Body of pancreas (tissue), 4 donors: ENCODE results near the gene MOGAT1. TPM values are rescaled to one million over a fixed set of nuclear protein-coding genes. Genes with fewer than 3 reads are reported as not detected.

Experiments
- ATAC-seq: fragments of 150-250 bp; one replicate; pipeline ENCODE4 v1.9.1; 2016
- DNase-seq, 4 donors: peaks; one replicate each; pipeline ENCODE4 v3.0.0-alpha.2; 2019
- H3K27ac ChIP-seq, 4 donors: fragments of 200-600 bp; sonication (generic); 1 replicate in 3 of 4; 2 replicates in 1 of 4; pipeline versions ENCODE4 v1.5.1 to v1.6.1; 2016 to 2019; ENCODE audit warnings: mild to moderate bottlenecking in 1 of 4, mixed read lengths in 1 of 4, moderate library complexity in 1 of 4
- H3K27me3 ChIP-seq, 2 donors: fragments of 200-600 bp; sonication (generic); one replicate each; pipeline ENCODE4 v1.6.0; 2016; ENCODE audit warnings: mild to moderate bottlenecking in 1 of 2
- H3K36me3 ChIP-seq, 2 donors: fragments of 200-600 bp; sonication (generic); replicated peaks in 1 of 2; 2 replicates each; pipeline ENCODE4 v1.5.1; 2016; ENCODE audit warnings: low read depth in 2 of 2; ENCODE audit not compliant: insufficient read depth in 1 of 2
- H3K4me1 ChIP-seq: fragments of 200-600 bp; sonication (generic); one replicate; pipeline ENCODE4 v1.6.0; 2016
- H3K4me3 ChIP-seq, 2 donors: fragments of 200-600 bp; sonication (generic); 1 replicate in 1 of 2; 2 replicates in 1 of 2; pipeline ENCODE4 v1.5.1; 2016 to 2019
- H3K9me3 ChIP-seq, 3 donors: fragments of 200-600 bp; sonication (generic); 1 replicate in 2 of 3; 2 replicates in 1 of 3; pipeline ENCODE4 v1.5.1; 2016
- CTCF ChIP-seq, 7 experiments: fragments of 450-650 bp in 4 of 7; fragments of 200-600 bp in 3 of 7; sonication (generic) in 3 of 7; IDR thresholded peaks; one replicate each; pipeline ENCODE4 v1.5.1; 2016 to 2019; ENCODE audit warnings: antibody characterized with exemption in 7 of 7
- POLR2A ChIP-seq, 3 donors: fragments of 450-650 bp; IDR thresholded peaks; one replicate each; pipeline ENCODE4 v1.6.1; 2016; ENCODE audit warnings: antibody characterized with exemption in 3 of 3, mild to moderate bottlenecking in 2 of 3
- WGBS, 2 donors: methylation state at CpG; one replicate each; pipeline ENCODE4 v1.1.5; 2017; 5-methylcytosine and 5-hydroxymethylcytosine counted together
- intact Hi-C: fragments of 100-400 bp; cut with DNase I; formaldehyde crosslinking; loops from one replicate; pipeline ENCODE4 v1.15.1; 2023
- total RNA-seq, 2 donors: library from RNA; depleted of rRNA; stranded (reverse); fragments of >200 nt; gene quantifications; one replicate each; pipeline ENCODE4 v1.1.0, GENCODE V29; 2016

The MOGAT1 gene
- total RNA-seq, 2 donors from 2014 or later, result 1.8 TPM; not detected in 1

- Histone ChIP-seq H3K27me3 (no peaks in the 10 kb centered on the region), H3K4me1 (peaks cover 12% of the 10 kb centered on the region), H3K27ac (no peak overlapping the region), H3K4me3 (no peak overlapping the region), H3K9me3 (no peaks in the 10 kb centered on the region), H3K36me3 (peaks cover 0 to 4% of the 10 kb centered on the region in 2 donors)
- WGBS, 2 donors, result 82 to 97% methylated on average over 3 of the region's 3 CpGs
- DNase-seq (no peak), ATAC-seq (no peak)
- TF ChIP-seq POLR2A (IDR thresholded peaks at IDR 0.05), result no peak
- no peak for TF ChIP-seq CTCF (IDR thresholded peaks at IDR 0.05)
- intact Hi-C loops, result no loop called here
Observed at GRCh38 chr2:222646008-222646407, 25.4 kb upstream of the MOGAT1 start.

- Histone ChIP-seq H3K4me1 (peaks cover 44% of the 10 kb centered on the region), H3K27me3 (no peaks in the 10 kb centered on the region), H3K27ac (no peak overlapping the region), H3K4me3 (no peak overlapping the region), H3K9me3 (no peaks in the 10 kb centered on the region), H3K36me3 (peaks cover 0 to 4% of the 10 kb centered on the region in 2 donors)
- WGBS, 2 donors, result 80 to 90% methylated on average over 3 of the region's 3 CpGs
- intact Hi-C loops, result no loop called here
- TF ChIP-seq POLR2A (IDR thresholded peaks at IDR 0.05) (no peak), CTCF (IDR thresholded peaks at IDR 0.05) (no peak)
- DNase-seq (no peak), ATAC-seq (no peak)
Observed at GRCh38 chr2:222649801-222650200, 21.7 kb upstream of the MOGAT1 start.

GRCh38 chr2:222651718-222652418, 19.6 kb upstream of the MOGAT1 start:
- no peak for DNase-seq
- TF ChIP-seq CTCF (IDR thresholded peaks at IDR 0.05) (no peak), POLR2A (IDR thresholded peaks at IDR 0.05) (no peak)
- Histone ChIP-seq H3K9me3 (no peaks in the 10 kb centered on the region), H3K27me3 (no peaks in the 10 kb centered on the region), H3K27ac (no peak overlapping the region), H3K4me3 (no peak overlapping the region), H3K4me1 (peaks cover 51% of the 10 kb centered on the region), H3K36me3 (peaks cover 0 to 1% of the 10 kb centered on the region in 2 donors)
- 89 to 95% methylated on average over 4 of the region's 4 CpGs for WGBS, 2 donors
- intact Hi-C loops, result no loop called here
- ATAC-seq, result no peak

GRCh38 chr2:222652491-222653255, 18.8 kb upstream of the MOGAT1 start:
- no peak overlapping the region for H3K4me3 ChIP-seq
- H3K27me3 ChIP-seq, result no peaks in the 10 kb centered on the region
- H3K27ac ChIP-seq, result no peak overlapping the region
- H3K9me3 ChIP-seq, result no peaks in the 10 kb centered on the region
- intact Hi-C loops, result no loop called here
- WGBS, 2 donors, result 59 to 62% methylated on average over 8 of the region's 8 CpGs
- H3K36me3 ChIP-seq, result no peaks in the 10 kb centered on the region
- TF ChIP-seq POLR2A (IDR thresholded peaks at IDR 0.05) (no peak), CTCF (IDR thresholded peaks at IDR 0.05) (no peak)
- ATAC-seq, result no peak
- no peak for DNase-seq
- peaks cover 55% of the 10 kb centered on the region for H3K4me1 ChIP-seq
